H1 (cell line): Measurements from ENCODE around the gene SUMF1. TPM values are rescaled to one million over a fixed set of nuclear protein-coding genes. Genes with fewer than 3 reads are reported as not detected.

Source experiments
- CTCF ChIA-PET: fragments of 300-600 bp; sonication (Branson Sonifier 250); formaldehyde crosslinking; loops from one replicate; lab custom pipeline; 2021; ENCODE audit not compliant: partially characterized antibody; lab: Charles Lee
- POLR2A ChIA-PET: fragments of 300-600 bp; sonication (Branson Sonifier 250); formaldehyde crosslinking; loops from one replicate; lab custom pipeline; 2021; ENCODE audit warnings: inconsistent platforms; ENCODE audit not compliant: partially characterized antibody; lab: Charles Lee
- DNase-seq, 2 experiments: peaks; one replicate each; pipeline versions ENCODE4 v3.0.0 to v3.0.0-alpha.2; 2010 to 2022; ENCODE audit warnings: low spot score in 2 of 2, low read depth in 1 of 2, mixed read lengths in 1 of 2
- FAIRE-seq: peaks from 2 replicates; lab custom pipeline; 2011; peaks lifted over from hg19 to GRCh38; lab: Jason Lieb, UNC
- H2AFZ ChIP-seq: 2 replicates; pipeline ENCODE4 v1.8.1; 2012; ENCODE audit warnings: low read length, inconsistent platforms
- H2AK5ac ChIP-seq: 2 replicates; pipeline ENCODE4 v1.6.1; 2013; ENCODE audit warnings: low read depth, low read length
- H2BK120ac ChIP-seq: replicated peaks from 2 replicates; pipeline ENCODE3; 2013; ENCODE audit warnings: low read depth, low read length, inconsistent platforms
- H2BK12ac ChIP-seq: 2 replicates; pipeline ENCODE4 v1.6.1; 2013; ENCODE audit warnings: low read depth, low read length
- H2BK15ac ChIP-seq: 2 replicates; pipeline ENCODE4 v1.6.1; 2013; ENCODE audit warnings: low read length
- H2BK20ac ChIP-seq: 2 replicates; pipeline ENCODE4 v1.6.1; 2013; ENCODE audit warnings: low read length
- H2BK5ac ChIP-seq: 2 replicates; pipeline ENCODE4 v1.6.1; 2013; ENCODE audit warnings: low read depth, low read length
- H3K14ac ChIP-seq: 2 replicates; pipeline ENCODE4 v1.6.1; 2013; ENCODE audit warnings: inconsistent platforms; ENCODE audit not compliant: insufficient read length
- H3K18ac ChIP-seq: 2 replicates; pipeline ENCODE4 v1.6.1; 2013; ENCODE audit warnings: low read length; ENCODE audit errors: extremely low read depth
- H3K23ac ChIP-seq: 2 replicates; pipeline ENCODE4 v1.6.1; 2013; ENCODE audit warnings: inconsistent platforms; ENCODE audit not compliant: insufficient read length
- H3K23me2 ChIP-seq: 2 replicates; pipeline ENCODE4 v1.6.1; 2013; ENCODE audit warnings: low read depth, low read length
- H3K27ac ChIP-seq: 2 replicates; pipeline ENCODE4 v1.6.1; 2011; ENCODE audit warnings: low read depth, low read length, inconsistent platforms
- H3K27me3 ChIP-seq, 4 experiments: replicated peaks in 1 of 4; 1 replicate in 1 of 4; 2 replicates in 3 of 4; pipeline versions ENCODE4 v1.6.1 to v1.8.1; 2011 to 2013; ENCODE audit warnings: low read length in 3 of 4, mild to moderate bottlenecking in 3 of 4, inconsistent platforms in 2 of 4, mixed read lengths in 2 of 4, moderate library complexity in 1 of 4; ENCODE audit not compliant: control insufficient read depth in 3 of 4, insufficient read depth in 3 of 4; ENCODE audit errors: extremely low read depth in 1 of 4
- H3K36me3 ChIP-seq, 4 experiments: 2 replicates each; pipeline versions ENCODE4 v1.6.1 to v1.8.1; 2011 to 2013; ENCODE audit warnings: mild to moderate bottlenecking in 4 of 4, low read length in 3 of 4, moderate library complexity in 2 of 4, control low read depth in 1 of 4, inconsistent platforms in 1 of 4; ENCODE audit not compliant: insufficient read depth in 4 of 4, control insufficient read depth in 2 of 4
- H3K4ac ChIP-seq: replicated peaks from 2 replicates; pipeline ENCODE3; 2013; ENCODE audit warnings: low read length, low read depth, mixed read lengths, inconsistent platforms; ENCODE audit not compliant: insufficient read length
- H3K4me1 ChIP-seq, 4 experiments: replicated peaks in 1 of 4; 1 replicate in 1 of 4; 2 replicates in 3 of 4; pipeline versions ENCODE4 v1.6.1 to v1.8.1; 2011 to 2013; ENCODE audit warnings: low read length in 3 of 4, inconsistent platforms in 2 of 4, mixed read lengths in 1 of 4; ENCODE audit not compliant: insufficient read depth in 4 of 4, control insufficient read depth in 3 of 4
- H3K4me2 ChIP-seq, 2 experiments: 2 replicates each; pipeline versions ENCODE4 v1.6.1 to v1.8.1; 2011 to 2013; ENCODE audit warnings: low read depth in 2 of 2, low read length in 2 of 2, control low read depth in 1 of 2, inconsistent platforms in 1 of 2, mild to moderate bottlenecking in 1 of 2; ENCODE audit not compliant: insufficient read depth in 1 of 2
- H3K4me3 ChIP-seq, 4 experiments: fragments of 200-600, 300-600 bp in 1 of 4; sonication (generic), shearing (Covaris generic), sonication (Bioruptor Twin) in 1 of 4; 2 replicates each; pipeline versions ENCODE4 v1.5.1 to v1.8.1; 2011 to 2016; ENCODE audit warnings: low read length in 4 of 4, low read depth in 3 of 4, control low read depth in 2 of 4, inconsistent platforms in 2 of 4, mild to moderate bottlenecking in 2 of 4, mixed read lengths in 1 of 4, moderate library complexity in 1 of 4; ENCODE audit not compliant: insufficient read depth in 2 of 4; ENCODE audit errors: extremely low read depth in 1 of 4
- H3K56ac ChIP-seq: replicated peaks from 2 replicates; pipeline ENCODE3; 2013; ENCODE audit warnings: low read depth, mild to moderate bottlenecking, mixed read lengths, low read length, inconsistent platforms; ENCODE audit not compliant: insufficient read length
- H3K79me1 ChIP-seq: 2 replicates; pipeline ENCODE4 v1.6.1; 2013; ENCODE audit warnings: low read depth, low read length, control low read depth
- H3K79me2 ChIP-seq, 2 experiments: 2 replicates each; pipeline versions ENCODE4 v1.6.1 to v1.8.1; 2012 to 2013; ENCODE audit warnings: low read length in 2 of 2, mild to moderate bottlenecking in 2 of 2, inconsistent platforms in 1 of 2; ENCODE audit not compliant: insufficient read depth in 2 of 2, control insufficient read depth in 1 of 2
- H3K9ac ChIP-seq, 4 experiments: replicated peaks in 1 of 4; 1 replicate in 1 of 4; 2 replicates in 3 of 4; pipeline versions ENCODE4 v1.6.1 to v1.8.1; 2011 to 2013; ENCODE audit warnings: low read depth in 3 of 4, low read length in 3 of 4, control low read depth in 2 of 4, mild to moderate bottlenecking in 2 of 4, moderate library complexity in 2 of 4, inconsistent platforms in 1 of 4; ENCODE audit errors: extremely low read depth in 1 of 4
- H3K9me3 ChIP-seq, 2 experiments: 2 replicates each; pipeline versions ENCODE4 v1.6.1 to v1.8.1; 2012 to 2013; ENCODE audit warnings: mild to moderate bottlenecking in 2 of 2, moderate library complexity in 2 of 2, control low read depth in 1 of 2, inconsistent platforms in 1 of 2, low read depth in 1 of 2, low read length in 1 of 2, mixed read lengths in 1 of 2; ENCODE audit not compliant: insufficient read depth in 2 of 2
- H4K20me1 ChIP-seq, 2 experiments: replicated peaks in 1 of 2; 2 replicates each; pipeline versions ENCODE3 to v1.8.1; 2011 to 2013; ENCODE audit warnings: inconsistent platforms in 2 of 2, low read length in 2 of 2, mild to moderate bottlenecking in 1 of 2; ENCODE audit not compliant: insufficient read depth in 2 of 2, control insufficient read depth in 1 of 2
- H4K5ac ChIP-seq: 2 replicates; pipeline ENCODE4 v1.6.1; 2013; ENCODE audit warnings: low read length, low read depth, mixed read lengths, inconsistent platforms; ENCODE audit not compliant: insufficient read length
- H4K8ac ChIP-seq: 2 replicates; pipeline ENCODE4 v1.8.0; 2013; ENCODE audit warnings: mild to moderate bottlenecking, moderate library complexity, low read length, inconsistent platforms; ENCODE audit not compliant: insufficient read depth; ENCODE audit errors: extremely low read depth
- H4K91ac ChIP-seq: replicated peaks from 2 replicates; pipeline ENCODE3; 2013; ENCODE audit warnings: low read length, mixed read lengths, inconsistent platforms; ENCODE audit not compliant: insufficient read length
- EP300 ChIP-seq, 2 experiments: IDR thresholded peaks; 1 replicate in 1 of 2; 2 replicates in 1 of 2; pipeline ENCODE4 v1.6.1; 2011 to 2012; ENCODE audit warnings: low read depth in 2 of 2, low read length in 2 of 2, mild to moderate bottlenecking in 2 of 2, borderline replicate concordance in 1 of 2, inconsistent platforms in 1 of 2, moderate library complexity in 1 of 2
- POLR2A ChIP-seq, 2 experiments: IDR thresholded peaks; 1 replicate in 1 of 2; 2 replicates in 1 of 2; pipeline ENCODE4 v1.6.1; 2011; ENCODE audit warnings: low read depth in 2 of 2, low read length in 2 of 2, mild to moderate bottlenecking in 2 of 2; ENCODE audit errors: control extremely low read depth in 1 of 2
- SAP30 ChIP-seq: fragments of 300-600 bp; sonication (generic); IDR thresholded peaks from 2 replicates; pipeline ENCODE4 v1.7.1; 2012; ENCODE audit warnings: low read length, moderate library complexity, mild to moderate bottlenecking, inconsistent platforms; ENCODE audit not compliant: insufficient read depth, insufficient replicate concordance
- SIX5 ChIP-seq: IDR thresholded peaks from 2 replicates; pipeline ENCODE4 v1.6.1; 2011; ENCODE audit warnings: mild to moderate bottlenecking, low read depth, low read length
- SP2 ChIP-seq: IDR thresholded peaks from 2 replicates; pipeline ENCODE4 v1.6.1; 2012; ENCODE audit warnings: mild to moderate bottlenecking, low read length, inconsistent platforms
- WGBS, 2 experiments: shearing (Covaris generic) in 1 of 2; methylation state at CpG; one replicate each; pipeline versions ENCODE4 v1.1.6 to v1.1.7; 2013 to 2015; ENCODE audit warnings: low lambda C conversion rate in 2 of 2, mixed read lengths in 2 of 2, inconsistent platforms in 1 of 2, low coverage in 1 of 2, missing lambda C conversion rate in 1 of 2; ENCODE audit not compliant: insufficient replicate concordance in 2 of 2, insufficient coverage in 1 of 2, insufficient read length in 1 of 2; ENCODE audit errors: extremely low coverage in 1 of 2, missing lambda C conversion rate in 1 of 2; 5-methylcytosine and 5-hydroxymethylcytosine counted together
- polyA plus RNA-seq, 7 experiments: library from polyadenylated mRNA; depleted of rRNA in 3 of 7; stranded (reverse) in 5 of 7; unstranded in 2 of 7; fragments of >200 nt in 5 of 7; fragments of 200-250 nt in 2 of 7; gene quantifications; 1 replicate in 5 of 7; 2 replicates in 1 of 7; 4 replicates in 1 of 7; pipeline versions ENCODE4 v1.2.1 to v1.2.3, GENCODE V29; 2011 to 2013; ENCODE audit warnings: missing spikeins in 2 of 7, mixed read lengths in 2 of 7
- total RNA-seq: library from RNA; stranded (reverse); fragmentation: NEBNext Ultra II Directional; extraction: Animal tissue kit (Norgen Biotek cat#: 25700); gene quantifications from 2 replicates; pipeline ENCODE4 v1.2.1, GENCODE V29; 2021

SUMF1 gene
- total and polyA plus RNA-seq, 2 of the 8 experiments (the other 6 are each of a cell fraction or from before 2014, with no cell fraction given), result 12.5 to 15.0 TPM

- WGBS, 2 experiments, result 81% methylated on average over 1 of the region's 1 CpG; no CpG with 5 or more reads in 1 of the 2 experiments
- no peak for FAIRE-seq
- H3K4me2 ChIP-seq, result no peak overlapping the region
These were observed 70.5 kb downstream of the SUMF1 start for GRCh38 chr3:4396542-4396941.

More at GRCh38 chr3:4396542-4396941, 70.5 kb downstream of the SUMF1 start:
- TF ChIP-seq SP2 (no peak), SIX5 (no peak), EP300 (IDR thresholded peaks at IDR 0.05; ENCODE audit: borderline replicate concordance in 1 of 2, low read depth in 2 of 2, low read length in 2 of 2) (no peak), SAP30 (no peak), POLR2A (IDR thresholded peaks at IDR 0.05; ENCODE audit: control extremely low read depth in 1 of 2, low read depth in 2 of 2, low read length in 2 of 2) (no peak)
- no peak overlapping the region for H3K18ac ChIP-seq
- no peak for DNase-seq
- no peaks in the 10 kb centered on the region for H3K79me2 ChIP-seq
- H2AFZ ChIP-seq, result no peak overlapping the region
- no peak overlapping the region for H3K23ac ChIP-seq
- H4K5ac ChIP-seq, result no peak overlapping the region
- no peak overlapping the region for H2BK12ac ChIP-seq
- H2AK5ac ChIP-seq, result no peak overlapping the region
- no peaks in the 10 kb centered on the region for H3K27me3 ChIP-seq
- H3K27ac ChIP-seq, result no peak overlapping the region
- no peaks in the 10 kb centered on the region; the same call in 1 of the 2 replicates for H3K23me2 ChIP-seq
- H4K91ac ChIP-seq, result no peak overlapping the region
- H3K56ac ChIP-seq, result no peak overlapping the region
- no peaks in the 10 kb centered on the region for H4K20me1 ChIP-seq
- H2BK120ac ChIP-seq, result no peak overlapping the region
- H3K4me3 ChIP-seq, result no peak overlapping the region
- no peak overlapping the region for H2BK20ac ChIP-seq
- no peak overlapping the region for H4K8ac ChIP-seq
- peaks cover 0 to 4% (median 0%) of the 10 kb centered on the region in 4 experiments; a peak in 1 of 7 replicates for H3K4me1 ChIP-seq
- H3K9ac ChIP-seq, result no peak overlapping the region
- POLR2A ChIA-PET, result no interaction called here
- H2BK15ac ChIP-seq, result no peak overlapping the region
- H3K14ac ChIP-seq, result no peak overlapping the region
- no peaks in the 10 kb centered on the region for H3K36me3 ChIP-seq
- H2BK5ac ChIP-seq, result no peak overlapping the region
- H3K4ac ChIP-seq, result no peak overlapping the region
- no peaks in the 10 kb centered on the region for H3K9me3 ChIP-seq
- CTCF ChIA-PET, result no interaction called here
- no peaks in the 10 kb centered on the region for H3K79me1 ChIP-seq
